Measurements from ENCODE around the gene TRMT44. TPM values are rescaled to one million over a fixed set of nuclear protein-coding genes. Genes with fewer than 3 reads are reported as not detected.

The TRMT44 gene
- total RNA-seq, 1 donor from 2014 or later, result 17.9 TPM

DNA sequence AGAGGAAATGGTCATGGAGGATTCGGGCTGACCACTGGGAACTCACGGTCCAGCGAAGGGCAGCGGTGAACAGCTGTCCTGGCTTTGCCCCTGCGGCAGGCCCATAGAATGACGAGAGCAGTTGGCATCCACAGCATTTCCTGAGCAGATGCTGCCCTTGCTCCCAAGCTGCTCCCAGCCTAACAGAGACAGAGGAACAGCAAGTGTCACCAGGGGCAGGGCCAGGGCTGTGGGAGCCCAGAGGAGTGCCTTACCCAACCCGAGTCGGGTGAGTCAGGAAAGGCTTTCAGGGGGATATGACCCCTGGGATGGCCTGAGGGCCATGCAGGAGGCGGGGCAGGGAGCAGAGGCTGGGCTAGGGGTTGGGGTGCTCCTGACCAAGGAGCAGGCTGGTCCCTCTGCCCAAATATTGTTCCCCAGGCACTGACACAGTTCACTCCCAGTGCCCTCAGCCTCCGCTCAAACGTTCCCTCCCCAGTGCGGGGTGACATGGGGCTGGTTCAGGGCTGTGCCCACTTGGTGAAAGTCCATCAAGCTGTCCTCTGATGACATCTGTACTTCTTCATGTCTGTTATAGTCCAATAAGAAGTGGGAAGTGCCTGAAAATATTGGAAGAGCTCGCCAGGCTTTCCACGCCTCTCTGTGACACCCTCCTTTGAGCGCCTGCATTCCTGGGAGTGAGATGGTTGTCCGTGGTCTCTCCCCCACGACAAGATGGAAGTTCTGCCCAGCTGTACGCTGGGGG, 74.9 kb downstream of the TRMT44 start:
- no peak overlapping the region for H3K4me3 ChIP-seq (ENCODE audit: low read depth, low read length)
- TF ChIP-seq, protein P1, sequence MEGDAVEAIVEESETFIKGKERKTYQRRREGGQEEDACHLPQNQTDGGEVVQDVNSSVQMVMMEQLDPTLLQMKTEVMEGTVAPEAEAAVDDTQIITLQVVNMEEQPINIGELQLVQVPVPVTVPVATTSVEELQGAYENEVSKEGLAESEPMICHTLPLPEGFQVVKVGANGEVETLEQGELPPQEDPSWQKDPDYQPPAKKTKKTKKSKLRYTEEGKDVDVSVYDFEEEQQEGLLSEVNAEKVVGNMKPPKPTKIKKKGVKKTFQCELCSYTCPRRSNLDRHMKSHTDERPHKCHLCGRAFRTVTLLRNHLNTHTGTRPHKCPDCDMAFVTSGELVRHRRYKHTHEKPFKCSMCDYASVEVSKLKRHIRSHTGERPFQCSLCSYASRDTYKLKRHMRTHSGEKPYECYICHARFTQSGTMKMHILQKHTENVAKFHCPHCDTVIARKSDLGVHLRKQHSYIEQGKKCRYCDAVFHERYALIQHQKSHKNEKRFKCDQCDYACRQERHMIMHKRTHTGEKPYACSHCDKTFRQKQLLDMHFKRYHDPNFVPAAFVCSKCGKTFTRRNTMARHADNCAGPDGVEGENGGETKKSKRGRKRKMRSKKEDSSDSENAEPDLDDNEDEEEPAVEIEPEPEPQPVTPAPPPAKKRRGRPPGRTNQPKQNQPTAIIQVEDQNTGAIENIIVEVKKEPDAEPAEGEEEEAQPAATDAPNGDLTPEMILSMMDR (conservative IDR thresholded peaks at IDR 0.05; ENCODE audit: low read depth, low read length), result no peak
- DNase-seq (ENCODE audit: low read depth), result no peak

DNA sequence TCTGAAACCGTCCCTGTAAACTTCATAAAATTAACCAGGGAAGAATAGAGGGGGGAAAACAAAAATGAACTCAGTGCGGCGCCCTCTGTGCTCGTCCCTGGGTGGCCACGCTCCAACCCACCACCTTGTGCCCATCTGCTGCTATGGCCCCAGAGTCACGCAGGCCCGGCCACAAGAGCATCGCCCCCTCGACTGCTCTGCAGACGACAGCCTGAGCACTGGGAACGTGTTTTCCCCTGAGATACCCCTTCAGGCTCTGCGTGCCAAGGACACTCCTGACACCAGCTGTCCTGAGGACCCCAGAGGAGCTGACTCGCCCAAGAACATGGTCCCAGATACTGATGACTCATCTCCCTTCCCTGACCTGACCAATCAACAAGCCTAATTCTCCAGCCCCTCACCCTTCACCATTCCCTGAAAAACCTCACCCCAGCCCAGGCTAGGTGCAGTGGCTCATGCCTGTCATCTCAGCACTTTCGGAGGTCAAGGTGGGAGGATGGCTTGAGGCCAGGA, 75.5 kb downstream of the TRMT44 start:
- TF ChIP-seq, protein P1 (conservative IDR thresholded peaks at IDR 0.05; ENCODE audit: low read depth, low read length), result no peak
- DNase-seq (ENCODE audit: low read depth), result no peak
- H3K4me3 ChIP-seq (ENCODE audit: low read depth, low read length), result no peak overlapping the region

DNA sequence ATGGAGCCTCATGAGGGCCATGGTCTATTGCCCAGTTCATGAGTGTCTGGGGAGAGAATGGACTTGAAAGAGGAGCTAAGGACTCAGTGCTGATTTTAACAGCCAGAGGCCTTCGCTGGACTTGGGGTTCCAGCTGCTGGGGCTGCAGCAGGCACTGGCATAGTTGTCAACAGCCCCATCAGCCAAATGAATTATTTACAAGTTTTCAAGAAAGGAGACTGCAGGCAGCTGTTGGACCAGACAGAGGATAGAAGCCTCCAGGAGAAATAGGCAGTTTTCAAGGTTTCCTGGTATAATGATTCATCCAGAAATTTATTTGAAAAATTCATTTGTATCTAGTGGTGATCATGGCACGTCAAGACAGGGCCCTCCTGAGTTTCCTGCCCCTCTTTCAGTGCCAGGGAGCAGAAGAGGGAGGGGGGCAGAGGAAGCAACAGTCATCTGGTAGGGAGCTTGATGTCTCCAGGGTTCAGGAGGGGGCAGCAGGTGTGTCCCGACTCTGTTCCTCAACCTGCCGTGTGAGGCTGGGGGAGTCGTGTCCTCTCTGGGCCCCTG, 76.5 kb downstream of the TRMT44 start:
- no peak for DNase-seq (ENCODE audit: low read depth)
- TF ChIP-seq, protein P1 (conservative IDR thresholded peaks at IDR 0.05; ENCODE audit: low read depth, low read length), result no peak
- no peak overlapping the region for H3K4me3 ChIP-seq (ENCODE audit: low read depth, low read length)

DNA sequence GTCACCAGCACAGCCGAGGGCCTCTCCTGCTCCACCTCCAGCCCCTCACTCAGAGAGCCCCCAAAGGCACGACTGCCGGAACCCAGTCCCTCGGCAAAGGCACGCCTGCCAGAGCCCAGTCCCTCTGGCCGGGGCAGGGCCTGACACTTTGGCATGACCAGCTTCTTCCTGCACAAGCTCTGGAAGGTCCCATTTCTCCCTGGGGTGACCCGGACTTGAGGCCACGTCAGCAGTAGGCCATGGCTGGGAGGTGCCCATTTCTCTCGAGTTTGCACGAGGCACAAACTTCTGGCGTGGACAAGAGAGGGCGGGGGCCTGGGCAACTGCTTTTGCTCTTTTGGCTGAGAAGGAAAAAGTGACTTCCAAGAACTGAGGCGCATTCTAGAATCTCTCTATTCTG, 77.4 kb downstream of the TRMT44 start:
- TF ChIP-seq, protein P1 (conservative IDR thresholded peaks at IDR 0.05; ENCODE audit: low read depth, low read length), result no peak
- H3K4me3 ChIP-seq (ENCODE audit: low read depth, low read length), result no peak overlapping the region
- no peak for DNase-seq (ENCODE audit: low read depth)

DNA sequence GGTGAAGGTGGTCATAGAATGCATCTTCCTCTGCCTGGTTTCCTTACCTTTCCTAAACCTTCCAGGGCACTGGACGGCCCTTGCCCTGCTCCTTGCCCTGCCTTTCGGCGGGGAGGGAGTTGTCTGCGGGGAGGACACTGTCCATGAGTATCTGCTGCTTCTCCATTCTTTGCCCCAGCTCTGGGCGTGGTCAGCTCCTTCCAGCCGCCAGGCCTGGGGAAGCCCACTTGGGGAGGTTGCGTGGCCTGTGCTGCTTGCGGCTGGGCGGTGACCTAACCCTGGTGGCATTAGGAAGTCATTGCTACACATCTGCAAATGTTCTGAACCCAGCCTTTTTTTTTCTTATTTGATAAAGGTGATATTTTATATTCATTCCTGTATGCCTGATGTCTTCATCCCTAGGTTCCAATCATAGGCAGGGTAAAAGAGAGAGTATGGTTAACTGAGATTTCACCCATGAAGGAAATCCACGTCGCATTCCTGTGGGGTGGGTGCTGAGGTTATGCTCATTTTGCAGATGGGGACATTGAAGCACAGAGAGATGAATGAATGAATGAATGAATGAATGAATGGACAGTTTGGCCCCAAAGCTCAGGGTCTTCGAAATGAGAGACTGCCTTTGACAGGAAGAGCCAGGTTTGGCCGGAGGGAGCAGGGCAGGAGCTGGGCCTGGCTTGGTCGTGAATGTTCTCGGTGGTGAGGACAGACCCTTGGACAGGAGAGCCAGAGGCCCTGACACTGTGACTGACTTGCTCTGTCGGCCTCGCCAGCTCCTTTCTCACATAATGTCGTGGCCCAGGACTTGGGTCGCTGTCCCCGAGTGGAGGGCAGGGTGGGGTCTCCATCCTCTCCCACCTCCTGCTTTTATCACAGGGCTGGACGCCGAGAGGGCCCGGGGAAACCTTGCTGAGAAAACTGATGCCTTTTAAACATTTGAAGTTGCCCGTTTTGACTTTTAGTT, 81.9 kb downstream of the TRMT44 start:
- H3K4me3 ChIP-seq (ENCODE audit: low read depth, low read length), result no peak overlapping the region
- TF ChIP-seq, protein P1 (conservative IDR thresholded peaks at IDR 0.05; ENCODE audit: low read depth, low read length), result no peak
- no peak for DNase-seq (ENCODE audit: low read depth)

DNA sequence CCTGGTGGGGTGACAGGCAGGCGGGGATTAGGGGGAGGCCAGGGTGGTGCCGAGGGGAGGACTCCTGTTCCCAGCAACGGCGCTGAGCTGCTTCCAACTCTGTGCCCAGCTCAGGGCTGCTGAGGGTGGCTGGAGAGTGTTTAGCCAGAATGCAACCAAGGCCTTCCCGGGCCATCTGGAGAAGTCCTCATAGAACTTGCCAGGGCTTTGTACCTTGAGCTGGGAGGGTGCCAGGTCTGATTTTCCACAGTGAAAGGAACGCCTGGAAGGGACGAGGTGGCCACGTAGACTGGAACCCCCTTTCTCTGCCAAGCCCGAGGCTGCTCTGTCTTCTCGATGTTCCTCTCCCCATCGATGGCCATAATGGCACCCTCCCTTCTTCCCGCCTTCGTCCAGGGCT, 82.6 kb downstream of the TRMT44 start:
- H3K4me3 ChIP-seq (ENCODE audit: low read depth, low read length), result no peak overlapping the region
- DNase-seq (ENCODE audit: low read depth), result no peak
- TF ChIP-seq, protein P1 (conservative IDR thresholded peaks at IDR 0.05; ENCODE audit: low read depth, low read length), result no peak
